Vagina (tissue), 2 donors: ENCODE results near the gene BEGAIN. TPM values are rescaled to one million over a fixed set of nuclear protein-coding genes. Genes with fewer than 3 reads are reported as not detected.

Experiments used
- DNase-seq, 2 donors: peaks; one replicate each; pipeline ENCODE4 v3.0.0-alpha.2; 2017; ENCODE audit errors: extremely low spot score in 2 of 2
- H3K27ac ChIP-seq: fragments of 200-600 bp; sonication (generic); one replicate; pipeline ENCODE4 v1.5.1; 2019
- H3K27me3 ChIP-seq: fragments of 200-600 bp; sonication (generic); one replicate; pipeline ENCODE4 v1.5.1; 2019
- H3K36me3 ChIP-seq, 2 donors: fragments of 200-600 bp; sonication (generic); one replicate each; pipeline ENCODE4 v1.5.1; 2017 to 2019
- H3K4me1 ChIP-seq: fragments of 200-600 bp; sonication (generic); one replicate; pipeline ENCODE4 v1.5.1; 2019
- H3K4me3 ChIP-seq, 2 donors: fragments of 200-600 bp; sonication (generic); 1 replicate in 1 of 2; 2 replicates in 1 of 2; pipeline ENCODE4 v1.5.1; 2016 to 2019
- H3K9me3 ChIP-seq: fragments of 200-600 bp; sonication (generic); one replicate; pipeline ENCODE4 v1.5.1; 2019
- POLR2A ChIP-seq, 2 donors: fragments of 450-650 bp; IDR thresholded peaks; one replicate each; pipeline ENCODE4 v1.6.1; 2017; ENCODE audit warnings: antibody characterized with exemption in 2 of 2, mild to moderate bottlenecking in 2 of 2, moderate library complexity in 2 of 2
- POLR2AphosphoS5 ChIP-seq, 2 donors: sonication (generic); formaldehyde crosslinking; IDR thresholded peaks; one replicate each; pipeline ENCODE4 v1.9.0; 2017; ENCODE audit warnings: antibody characterized with exemption in 2 of 2, mild to moderate bottlenecking in 2 of 2, low read depth in 1 of 2; ENCODE audit not compliant: insufficient read depth in 1 of 2
- intact Hi-C: fragments of 100-400 bp; cut with DNase I; formaldehyde crosslinking; loops from one replicate; pipeline ENCODE4 v1.15.1; 2023
- total RNA-seq: library from RNA; depleted of rRNA; stranded (reverse); fragments of >200 nt; gene quantifications from one replicate; pipeline ENCODE4 v1.2.3, GENCODE V29; 2016
- TF ChIP-seq, protein P1 (sequence below), 3 experiments: fragments of 450-650 bp in 2 of 3; fragments of 200-600 bp in 1 of 3; sonication (generic) in 1 of 3; IDR thresholded peaks; one replicate each; pipeline ENCODE4 v1.5.1; 2017 to 2019; ENCODE audit warnings: antibody characterized with exemption in 3 of 3, mild to moderate bottlenecking in 2 of 3, moderate library complexity in 2 of 3

The BEGAIN gene
- total RNA-seq, 1 donor from 2014 or later = 3.4 TPM

DNA sequence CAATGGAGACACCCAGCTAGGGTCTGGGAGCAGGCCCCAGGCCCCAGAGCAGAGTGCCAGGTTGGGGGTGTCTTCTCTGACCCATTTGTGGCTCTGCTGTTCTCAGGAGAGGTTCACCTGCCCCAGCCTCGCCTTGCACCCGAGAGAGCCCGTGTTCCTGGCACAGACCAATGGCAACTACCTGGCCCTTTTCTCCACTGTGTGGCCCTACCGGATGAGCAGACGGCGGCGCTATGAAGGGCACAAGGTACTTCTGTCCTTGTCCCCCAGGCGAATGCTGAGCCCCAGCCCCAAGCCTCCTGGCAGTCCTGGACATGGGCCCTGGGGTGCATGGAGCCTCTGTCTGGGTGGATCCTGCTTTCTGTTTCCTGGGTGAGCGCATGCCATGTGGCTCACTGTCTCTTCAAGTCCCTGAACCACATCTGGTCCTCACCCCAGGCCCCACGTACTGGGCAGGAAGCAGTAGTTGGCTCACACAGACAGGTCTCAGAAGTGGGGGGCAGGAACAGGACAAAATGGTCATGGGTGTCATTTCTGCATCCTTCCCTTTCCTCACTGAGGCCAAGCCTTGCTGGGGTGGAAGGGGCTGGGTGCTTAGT is 58.2 kb downstream of the BEGAIN start:
- Histone ChIP-seq H3K9me3 (no peaks in the 10 kb centered on the region), H3K27ac (no peak overlapping the region), H3K4me3 (no peak overlapping the region), H3K36me3 (peaks cover 0 to 7% of the 10 kb centered on the region in 2 donors), H3K4me1 (peaks cover 12% of the 10 kb centered on the region), H3K27me3 (no peaks in the 10 kb centered on the region)
- TF ChIP-seq POLR2AphosphoS5 (IDR thresholded peaks at IDR 0.05; ENCODE audit: insufficient read depth in 1 of 2, low read depth in 1 of 2) = no peak
- TF ChIP-seq, protein P1, sequence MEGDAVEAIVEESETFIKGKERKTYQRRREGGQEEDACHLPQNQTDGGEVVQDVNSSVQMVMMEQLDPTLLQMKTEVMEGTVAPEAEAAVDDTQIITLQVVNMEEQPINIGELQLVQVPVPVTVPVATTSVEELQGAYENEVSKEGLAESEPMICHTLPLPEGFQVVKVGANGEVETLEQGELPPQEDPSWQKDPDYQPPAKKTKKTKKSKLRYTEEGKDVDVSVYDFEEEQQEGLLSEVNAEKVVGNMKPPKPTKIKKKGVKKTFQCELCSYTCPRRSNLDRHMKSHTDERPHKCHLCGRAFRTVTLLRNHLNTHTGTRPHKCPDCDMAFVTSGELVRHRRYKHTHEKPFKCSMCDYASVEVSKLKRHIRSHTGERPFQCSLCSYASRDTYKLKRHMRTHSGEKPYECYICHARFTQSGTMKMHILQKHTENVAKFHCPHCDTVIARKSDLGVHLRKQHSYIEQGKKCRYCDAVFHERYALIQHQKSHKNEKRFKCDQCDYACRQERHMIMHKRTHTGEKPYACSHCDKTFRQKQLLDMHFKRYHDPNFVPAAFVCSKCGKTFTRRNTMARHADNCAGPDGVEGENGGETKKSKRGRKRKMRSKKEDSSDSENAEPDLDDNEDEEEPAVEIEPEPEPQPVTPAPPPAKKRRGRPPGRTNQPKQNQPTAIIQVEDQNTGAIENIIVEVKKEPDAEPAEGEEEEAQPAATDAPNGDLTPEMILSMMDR (IDR thresholded peaks at IDR 0.05) = no peak
- no peak for TF ChIP-seq POLR2A (IDR thresholded peaks at IDR 0.05)
- DNase-seq = peak in 1 of 2 donors; percentile 80
- intact Hi-C loops = no loop called here

DNA sequence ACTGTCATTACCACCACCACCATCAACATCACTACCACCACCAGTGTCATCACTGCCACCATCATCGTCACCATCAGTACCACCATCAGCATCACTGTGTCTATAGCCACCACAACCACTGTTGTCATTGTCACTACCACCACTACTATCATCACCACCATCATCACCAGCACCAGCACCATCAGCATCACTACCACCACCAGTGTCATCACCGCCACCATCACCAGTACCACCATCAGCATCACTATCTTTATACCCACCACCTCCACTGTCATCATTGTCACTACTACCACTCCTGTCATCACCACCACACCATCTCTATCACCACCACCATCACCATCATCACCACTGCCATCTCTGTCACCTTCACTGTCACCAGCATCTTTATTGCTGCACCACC is 60.6 kb downstream of the BEGAIN start:
- intact Hi-C loops = no loop called here
- peak in 1 of 2 donors; percentile 99 for DNase-seq
- Histone ChIP-seq H3K27me3 (no peaks in the 10 kb centered on the region), H3K4me3 (no peak overlapping the region), H3K27ac (no peak overlapping the region), H3K9me3 (no peaks in the 10 kb centered on the region), H3K4me1 (no peaks in the 10 kb centered on the region), H3K36me3 (peaks cover 0 to 7% of the 10 kb centered on the region in 2 donors)
- TF ChIP-seq POLR2AphosphoS5 (IDR thresholded peaks at IDR 0.05; ENCODE audit: insufficient read depth in 1 of 2, low read depth in 1 of 2) = no peak
- TF ChIP-seq POLR2A (IDR thresholded peaks at IDR 0.05) = no peak
- TF ChIP-seq, protein P1 (IDR thresholded peaks at IDR 0.05) = no peak

DNA sequence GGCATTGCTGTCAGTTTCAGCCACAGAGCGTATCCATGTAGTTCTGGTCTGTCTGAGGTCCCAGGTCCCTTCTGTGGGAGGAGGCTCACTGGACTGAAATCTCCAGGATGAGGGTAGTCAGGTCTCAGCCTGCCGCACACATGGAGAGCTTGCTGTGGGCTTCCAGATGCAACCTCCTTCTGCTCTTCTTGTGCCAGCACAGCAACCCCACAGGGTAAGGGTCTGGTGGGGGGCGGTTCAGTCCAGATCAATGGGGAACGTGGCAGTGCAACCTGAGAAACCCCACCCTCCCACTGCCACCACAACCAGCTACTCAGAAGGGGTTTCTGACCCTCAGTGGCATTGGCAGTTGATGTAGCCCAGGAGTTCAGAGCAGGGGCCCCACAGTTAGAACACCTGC is 61.2 kb downstream of the BEGAIN start:
- no peak overlapping the region for H3K27ac ChIP-seq
- intact Hi-C loops = no loop called here
- no peak for DNase-seq
- no peaks in the 10 kb centered on the region for H3K4me1 ChIP-seq
- peaks cover 0 to 7% of the 10 kb centered on the region in 2 donors for H3K36me3 ChIP-seq
- no peaks in the 10 kb centered on the region for H3K27me3 ChIP-seq
- no peak overlapping the region for H3K4me3 ChIP-seq
- TF ChIP-seq POLR2AphosphoS5 (IDR thresholded peaks at IDR 0.05; ENCODE audit: insufficient read depth in 1 of 2, low read depth in 1 of 2) = no peak
- TF ChIP-seq POLR2A (IDR thresholded peaks at IDR 0.05) = no peak
- TF ChIP-seq, protein P1 (IDR thresholded peaks at IDR 0.05) = no peak
- H3K9me3 ChIP-seq = no peaks in the 10 kb centered on the region

DNA sequence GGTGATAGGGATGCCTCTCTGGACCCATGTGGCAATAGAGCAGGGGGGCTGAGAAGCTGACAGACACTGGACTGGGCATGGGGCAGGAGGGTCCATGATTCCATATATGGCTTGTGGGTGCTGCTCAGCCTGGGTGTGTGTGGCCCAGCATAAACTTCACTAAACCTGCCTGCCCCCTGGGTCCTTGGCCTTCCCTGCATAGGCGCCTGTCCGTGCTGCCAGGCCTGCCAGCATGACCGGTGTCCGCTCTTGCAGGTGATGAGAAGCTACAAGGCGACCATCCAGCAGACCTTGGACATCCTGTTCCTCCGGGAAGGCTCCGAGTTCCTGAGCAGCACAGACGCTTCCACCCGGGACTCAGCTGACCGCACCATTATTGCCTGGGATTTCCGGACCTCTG is 61.6 kb downstream of the BEGAIN start:
- intact Hi-C loops = no loop called here

DNA sequence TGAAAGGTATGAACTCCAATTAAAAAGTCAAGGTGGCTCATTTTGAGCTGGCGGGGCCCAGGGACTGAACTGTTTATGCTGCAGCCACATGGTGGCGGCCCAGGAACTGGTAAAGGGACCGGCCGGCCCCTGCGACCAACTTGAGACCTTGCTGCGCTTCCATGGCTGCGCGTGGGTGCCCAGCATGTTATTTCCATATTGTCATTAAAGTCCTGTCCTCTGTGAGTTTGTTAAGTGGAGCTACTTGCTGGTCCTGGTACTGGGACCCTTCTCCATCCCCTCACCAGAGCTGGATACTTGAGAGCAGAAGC is 62.3 kb downstream of the BEGAIN start:
- no peaks in the 10 kb centered on the region for H3K27me3 ChIP-seq
- no peaks in the 10 kb centered on the region for H3K9me3 ChIP-seq
- no peak for DNase-seq
- intact Hi-C loops = no loop called here
- TF ChIP-seq POLR2AphosphoS5 (IDR thresholded peaks at IDR 0.05; ENCODE audit: insufficient read depth in 1 of 2, low read depth in 1 of 2) (no peak), POLR2A (IDR thresholded peaks at IDR 0.05) (no peak)
- TF ChIP-seq, protein P1 (IDR thresholded peaks at IDR 0.05) = no peak
- peaks cover 0 to 7% of the 10 kb centered on the region in 2 donors for H3K36me3 ChIP-seq
- no peak overlapping the region for H3K27ac ChIP-seq
- no peak overlapping the region for H3K4me3 ChIP-seq
- H3K4me1 ChIP-seq = no peaks in the 10 kb centered on the region

More for the DNA sequence above, 61.6 kb downstream of the BEGAIN start:
- TF ChIP-seq POLR2AphosphoS5 (IDR thresholded peaks at IDR 0.05; ENCODE audit: insufficient read depth in 1 of 2, low read depth in 1 of 2) = no peak
- TF ChIP-seq, protein P1 (IDR thresholded peaks at IDR 0.05) = no peak
- no peak for TF ChIP-seq POLR2A (IDR thresholded peaks at IDR 0.05)
- Histone ChIP-seq H3K27ac (no peak overlapping the region), H3K9me3 (no peaks in the 10 kb centered on the region), H3K27me3 (no peaks in the 10 kb centered on the region), H3K36me3 (peaks cover 0 to 7% of the 10 kb centered on the region in 2 donors), H3K4me3 (no peak overlapping the region), H3K4me1 (no peaks in the 10 kb centered on the region)
- no peak for DNase-seq
